SH-SY5Y (cell line): ENCODE results near the gene HOXC10.

ENCODE experiments used
- GATA2 ChIP-seq: IDR thresholded peaks from 2 replicates; pipeline ENCODE4 v1.6.1; 2011; ENCODE audit warnings: mild to moderate bottlenecking, low read depth, low read length
- GATA3 ChIP-seq: IDR thresholded peaks from 2 replicates; pipeline ENCODE4 v1.6.1; 2011; ENCODE audit warnings: low read depth, mild to moderate bottlenecking, low read length, moderate library complexity

DNA sequence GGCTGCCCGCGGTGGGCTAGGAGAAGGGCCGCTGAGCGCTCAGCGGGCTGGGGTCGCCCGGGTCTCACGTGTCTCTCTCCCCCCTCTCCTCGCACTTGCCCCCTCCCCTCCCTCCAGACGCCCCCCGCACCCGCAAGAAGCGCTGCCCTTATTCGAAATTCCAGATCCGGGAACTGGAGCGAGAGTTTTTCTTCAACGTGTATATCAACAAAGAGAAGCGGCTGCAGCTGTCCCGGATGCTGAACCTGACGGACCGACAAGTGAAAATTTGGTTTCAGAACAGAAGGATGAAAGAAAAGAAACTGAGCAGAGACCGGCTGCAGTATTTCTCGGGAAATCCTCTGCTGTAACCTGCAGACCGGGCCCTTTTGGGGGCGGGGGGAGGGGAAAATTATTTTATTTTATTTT lies 9.9 kb upstream of the HOXC10 start:
- no peak for TF ChIP-seq GATA2
- no peak for TF ChIP-seq GATA3
